AG04449 (cell line): ENCODE data around the gene CFAP43.

Experiments used
- CTCF ChIA-PET: fragments of 350-600 bp; formaldehyde crosslinking; extraction: SDS; loops from one replicate; lab custom pipeline; 2021; ENCODE audit warnings: antibody characterized with exemption; lab: Yijun Ruan, JAX
- POLR2A ChIA-PET: fragments of 400-600, 350-600 bp; formaldehyde crosslinking; extraction: SDS; loops from one replicate; lab custom pipeline; 2020; ENCODE audit warnings: antibody characterized with exemption, inconsistent platforms; lab: Yijun Ruan, JAX
- DNase-seq: peaks from one replicate; pipeline ENCODE4 v3.0.0-alpha.2; 2010; ENCODE audit warnings: low read depth, low spot score
- H3K4me3 ChIP-seq: 2 replicates; pipeline ENCODE4 v1.5.1; 2011; ENCODE audit warnings: low read depth, mild to moderate bottlenecking, control low read depth, low read length
- TF ChIP-seq, protein P1 (sequence below): IDR thresholded peaks from one replicate; pipeline ENCODE4 v1.5.1; 2011; ENCODE audit warnings: mild to moderate bottlenecking, moderate library complexity, low read length, control low read depth, inconsistent platforms; ENCODE audit not compliant: insufficient read depth; ENCODE audit errors: missing control alignments

CFAP43 gene

GRCh38 chr10:104100795-104101194, 131.4 kb downstream of the CFAP43 start:
- H3K4me3 ChIP-seq = no peak overlapping the region
- DNase-seq = no peak
- POLR2A ChIA-PET = interaction anchor here (2.4 kb wide), 1 partner anchor 9 kb away, joined by 9 read pairs; no protein-coding TSS in a partner anchor
- CTCF ChIA-PET = interaction anchor here (0.7 to 2.4 kb wide), 4 partner anchors 8 to 213 kb away, joined by 3 to 13 read pairs (median 4); partner anchors contain the start of gene SFR1
- TF ChIP-seq, protein P1, sequence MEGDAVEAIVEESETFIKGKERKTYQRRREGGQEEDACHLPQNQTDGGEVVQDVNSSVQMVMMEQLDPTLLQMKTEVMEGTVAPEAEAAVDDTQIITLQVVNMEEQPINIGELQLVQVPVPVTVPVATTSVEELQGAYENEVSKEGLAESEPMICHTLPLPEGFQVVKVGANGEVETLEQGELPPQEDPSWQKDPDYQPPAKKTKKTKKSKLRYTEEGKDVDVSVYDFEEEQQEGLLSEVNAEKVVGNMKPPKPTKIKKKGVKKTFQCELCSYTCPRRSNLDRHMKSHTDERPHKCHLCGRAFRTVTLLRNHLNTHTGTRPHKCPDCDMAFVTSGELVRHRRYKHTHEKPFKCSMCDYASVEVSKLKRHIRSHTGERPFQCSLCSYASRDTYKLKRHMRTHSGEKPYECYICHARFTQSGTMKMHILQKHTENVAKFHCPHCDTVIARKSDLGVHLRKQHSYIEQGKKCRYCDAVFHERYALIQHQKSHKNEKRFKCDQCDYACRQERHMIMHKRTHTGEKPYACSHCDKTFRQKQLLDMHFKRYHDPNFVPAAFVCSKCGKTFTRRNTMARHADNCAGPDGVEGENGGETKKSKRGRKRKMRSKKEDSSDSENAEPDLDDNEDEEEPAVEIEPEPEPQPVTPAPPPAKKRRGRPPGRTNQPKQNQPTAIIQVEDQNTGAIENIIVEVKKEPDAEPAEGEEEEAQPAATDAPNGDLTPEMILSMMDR = no peak

DNA sequence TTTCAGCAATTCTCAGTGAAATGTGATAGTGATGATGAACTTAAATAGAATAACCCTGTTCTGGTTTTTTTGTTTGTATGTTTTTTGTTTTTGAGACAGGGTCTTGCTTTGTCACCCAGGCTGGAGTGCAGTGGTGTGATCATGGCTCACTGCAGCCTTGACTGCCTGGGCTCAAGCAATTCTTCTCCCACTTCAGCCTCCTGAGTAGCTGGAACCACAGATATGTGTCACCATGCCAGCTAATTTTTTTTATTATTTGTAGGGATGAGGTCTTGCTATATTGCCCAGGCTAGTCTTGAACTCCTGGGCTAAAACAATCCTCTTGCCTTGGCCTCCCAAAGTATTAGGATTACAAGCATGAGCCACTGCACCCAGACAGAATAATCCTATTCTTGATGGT, 132.2 kb downstream of the CFAP43 start:
- ChIA-PET POLR2A (interaction anchor here (1.1 to 2.4 kb wide), 2 partner anchors 10 to 21 kb away, joined by 6 to 9 read pairs; no protein-coding TSS in a partner anchor), CTCF (interaction anchor here (0.7 to 2.4 kb wide), 5 partner anchors 9 to 212 kb away, joined by 3 to 13 read pairs (median 3); partner anchors contain the start of gene SFR1)
- TF ChIP-seq, protein P1 = no peak
- no peak overlapping the region for H3K4me3 ChIP-seq
- no peak for DNase-seq

GRCh38 chr10:104099269-104099668, 132.9 kb downstream of the CFAP43 start:
- DNase-seq = no peak
- TF ChIP-seq, protein P1 = no peak
- POLR2A ChIA-PET = interaction anchor here (1.1 to 2.4 kb wide), 2 partner anchors 11 to 21 kb away, joined by 6 to 9 read pairs; no protein-coding TSS in a partner anchor
- no peak overlapping the region for H3K4me3 ChIP-seq
- CTCF ChIA-PET = interaction anchor here (0.7 to 2.4 kb wide), 4 partner anchors 17 to 211 kb away, joined by 3 to 13 read pairs (median 4); partner anchors contain the start of gene SFR1

DNA sequence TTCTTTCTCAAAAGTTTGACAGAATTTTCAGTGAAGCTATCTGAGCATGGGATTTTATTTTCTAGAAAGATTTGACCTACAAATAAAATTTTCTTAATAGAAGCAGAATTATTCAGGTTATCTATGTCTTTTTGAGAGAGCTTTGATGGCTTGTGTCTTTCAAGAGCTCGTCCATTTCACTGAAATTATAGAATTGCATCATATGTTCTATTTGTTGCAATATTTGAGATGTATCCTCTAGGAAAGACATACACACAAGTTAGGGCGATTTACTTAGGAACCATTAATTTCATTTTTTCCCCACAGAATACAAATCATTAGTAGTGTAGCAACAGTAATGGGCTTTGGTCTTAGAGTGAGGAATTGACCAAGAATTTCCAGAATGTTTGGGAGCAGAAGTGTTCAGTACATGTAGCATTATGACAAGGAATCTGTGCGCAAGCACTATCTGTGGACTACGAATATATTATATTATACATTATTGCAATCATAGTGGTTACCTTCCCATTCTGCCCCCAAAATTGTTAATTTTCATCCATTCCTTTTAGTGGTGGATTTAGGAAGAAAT, 133.7 kb downstream of the CFAP43 start:
- POLR2A ChIA-PET = no interaction called here
- DNase-seq = no peak
- H3K4me3 ChIP-seq = no peak overlapping the region
- TF ChIP-seq, protein P1 = no peak
- CTCF ChIA-PET = interaction anchor here (0.7 to 1.6 kb wide), 3 partner anchors 10 to 23 kb away, joined by 3 to 10 read pairs (median 3); partner anchors contain the start of gene SFR1

DNA sequence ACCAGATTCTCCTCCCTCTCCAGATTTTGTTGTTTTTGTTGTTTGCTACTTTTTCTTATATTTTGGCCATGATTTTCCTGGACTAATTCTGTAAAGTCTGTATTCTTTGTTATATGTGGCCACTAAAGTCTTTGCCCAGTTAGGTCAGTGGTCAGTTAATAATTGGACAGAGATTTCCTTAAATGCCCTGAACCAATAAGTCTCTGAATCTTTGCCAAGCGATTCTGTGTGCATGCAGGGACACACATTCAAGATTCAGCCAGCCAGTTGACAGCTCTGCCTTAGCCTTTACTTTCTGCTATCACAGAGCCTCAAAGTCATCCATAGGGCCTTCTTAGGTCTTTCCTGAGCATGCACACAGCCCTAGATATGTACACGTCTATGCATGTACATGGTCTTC, 135.5 kb downstream of the CFAP43 start:
- POLR2A ChIA-PET = no interaction called here
- H3K4me3 ChIP-seq = no peak overlapping the region
- TF ChIP-seq, protein P1 = no peak
- no peak for DNase-seq
- CTCF ChIA-PET = no interaction called here

- ChIA-PET CTCF (no interaction called here), POLR2A (no interaction called here)
- H3K4me3 ChIP-seq = no peak overlapping the region
- DNase-seq = no peak
- TF ChIP-seq, protein P1 = no peak
Measured at GRCh38 chr10:104092749-104093148, 139.4 kb downstream of the CFAP43 start.
